ENCODE data around the gene KIR2DL3. TPM values are rescaled to one million over a fixed set of nuclear protein-coding genes. Genes with fewer than 3 reads are reported as not detected.
"Not testable (repeated sequence)": the region's sequence is repeated elsewhere in the genome, so short reads cannot be mapped to it uniquely, and the experiment has no call there.

KIR2DL3 gene
- total RNA-seq, 1 donor from 2014 or later, result 0.38 TPM

GRCh38 chr19:54704928-54705327 lies 33.4 kb upstream of the KIR2DL3 start:
- intact Hi-C loops (cut with DNase I), result no loop called here
- H3K36me3 ChIP-seq, result no peaks in the 10 kb centered on the region
- no peak overlapping the region for H3K4me3 ChIP-seq
- no peak for ATAC-seq
- no peak overlapping the region for H3K27ac ChIP-seq
- no peaks in the 10 kb centered on the region for H3K4me1 ChIP-seq
- no peak for TF ChIP-seq CTCF (IDR thresholded peaks at IDR 0.05)
- no peaks in the 10 kb centered on the region for H3K9me3 ChIP-seq
- H3K27me3 ChIP-seq (ENCODE audit: low read depth), result peaks cover 5% of the 10 kb centered on the region
- DNase-seq, result no peak

- H3K9me3 ChIP-seq, result no peaks in the 10 kb centered on the region
- no peaks in the 10 kb centered on the region for H3K36me3 ChIP-seq
- TF ChIP-seq CTCF (IDR thresholded peaks at IDR 0.05), result no peak
- intact Hi-C loops (cut with DNase I), result no loop called here
- H3K4me1 ChIP-seq, result no peaks in the 10 kb centered on the region
- H3K27me3 ChIP-seq (ENCODE audit: low read depth), result peaks cover 9% of the 10 kb centered on the region
- DNase-seq (no peak), ATAC-seq (peak; percentile 28 to 47)
- no peak overlapping the region for H3K4me3 ChIP-seq
- no peak overlapping the region for H3K27ac ChIP-seq
Measured at GRCh38 chr19:54707962-54708361, 30.4 kb upstream of the KIR2DL3 start.

- DNase-seq (no peak), ATAC-seq (peak in 1 of 2 donors; percentile 17)
- Histone ChIP-seq H3K27ac (no peak overlapping the region), H3K4me3 (no peak overlapping the region), H3K4me1 (no peaks in the 10 kb centered on the region), H3K27me3 (ENCODE audit: low read depth) (peaks cover 12% of the 10 kb centered on the region), H3K9me3 (no peaks in the 10 kb centered on the region), H3K36me3 (no peaks in the 10 kb centered on the region)
- TF ChIP-seq CTCF (IDR thresholded peaks at IDR 0.05), result no peak
- intact Hi-C loops (cut with DNase I), result no loop called here
Measured at GRCh38 chr19:54708781-54709180, 29.5 kb upstream of the KIR2DL3 start.

GRCh38 chr19:54709212-54709948 lies 28.9 kb upstream of the KIR2DL3 start:
- no peak for ATAC-seq
- Histone ChIP-seq H3K36me3 (no peaks in the 10 kb centered on the region), H3K4me1 (no peaks in the 10 kb centered on the region), H3K27ac (no peak overlapping the region), H3K9me3 (no peaks in the 10 kb centered on the region), H3K4me3 (no peak overlapping the region), H3K27me3 (ENCODE audit: low read depth) (peaks cover 12% of the 10 kb centered on the region)
- intact Hi-C loops (cut with DNase I), result no loop called here
- no peak for DNase-seq
- no peak for TF ChIP-seq CTCF (IDR thresholded peaks at IDR 0.05)

GRCh38 chr19:54709956-54710355 lies 28.4 kb upstream of the KIR2DL3 start:
- intact Hi-C loops (cut with DNase I); ATAC-seq; H3K4me3 ChIP-seq; H3K9me3 ChIP-seq; H3K27ac ChIP-seq; DNase-seq; H3K36me3 ChIP-seq; H3K4me1 ChIP-seq: not testable (repeated sequence)
- H3K27me3 ChIP-seq (ENCODE audit: low read depth), result peaks cover 12% of the 10 kb centered on the region

GRCh38 chr19:54724142-54724541 lies 14.2 kb upstream of the KIR2DL3 start, which contains the start of gene KIR3DL3:
KIR3DL3 (plus strand) TSS chr19:54724442; CDS start chr19:54724497, 55 bp downstream.
- Histone ChIP-seq H3K4me3 (no peak within 1 kb of the TSS), H3K27ac (no peak within 1 kb of the TSS), H3K36me3 (no peaks in the 10 kb centered on the region), H3K4me1 (no peaks in the 10 kb centered on the region), H3K9me3 (peaks cover 17% of the 10 kb centered on the region), H3K27me3 (ENCODE audit: low read depth) (no peaks in the 10 kb centered on the region)
- no peak for ATAC-seq
- TF ChIP-seq CTCF (IDR thresholded peaks at IDR 0.05), result no peak
- intact Hi-C loops (cut with DNase I), result no loop called here
- no peak for DNase-seq

Measured in lower lobe of right lung (tissue), 2 donors.